DMS 273 (cell line): ENCODE results near the gene ATP1A3.

Experiments
- DNase-seq: peaks from one replicate; lab custom pipeline; 2025; ENCODE audit not compliant: unreplicated experiment; lab: John Stamatoyannopoulos, UW

The ATP1A3 gene

DNA sequence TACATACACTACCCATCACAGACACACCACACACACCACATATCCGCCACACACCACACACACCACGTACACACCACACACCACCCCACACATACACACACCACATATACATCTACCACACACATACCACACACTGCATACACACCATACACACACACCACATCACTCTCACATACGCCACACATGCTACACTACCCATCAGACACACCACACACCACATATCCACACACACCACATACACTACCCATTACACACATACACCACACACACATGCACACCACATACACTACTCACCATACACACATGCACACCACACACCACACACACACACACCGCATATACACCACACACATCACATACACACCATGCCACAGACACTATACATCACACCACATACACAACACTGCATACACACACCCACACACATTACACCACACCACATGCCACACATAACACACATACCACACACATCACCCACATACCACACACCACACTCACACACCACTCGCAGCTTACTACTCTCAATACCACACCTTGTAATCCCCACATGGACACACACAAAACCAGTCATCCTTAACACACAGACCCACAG is 75.3 kb downstream of the ATP1A3 start:
- DNase-seq, result no peak

DNA sequence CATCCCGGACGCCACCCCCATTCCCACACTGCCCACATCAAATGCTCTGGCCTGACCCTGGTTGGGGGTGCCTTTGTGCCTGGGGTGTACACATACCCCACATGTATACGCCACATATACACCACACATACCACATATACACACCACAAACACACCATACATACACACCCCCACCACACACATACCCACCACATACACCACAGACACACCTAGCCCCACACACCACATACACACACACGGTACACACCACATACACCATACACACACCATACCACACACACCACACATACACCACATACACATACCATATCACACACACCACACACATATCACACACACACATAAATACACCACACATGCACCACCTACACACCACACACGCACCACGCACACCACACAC is 75.9 kb downstream of the ATP1A3 start:
- DNase-seq, result no peak

DNA sequence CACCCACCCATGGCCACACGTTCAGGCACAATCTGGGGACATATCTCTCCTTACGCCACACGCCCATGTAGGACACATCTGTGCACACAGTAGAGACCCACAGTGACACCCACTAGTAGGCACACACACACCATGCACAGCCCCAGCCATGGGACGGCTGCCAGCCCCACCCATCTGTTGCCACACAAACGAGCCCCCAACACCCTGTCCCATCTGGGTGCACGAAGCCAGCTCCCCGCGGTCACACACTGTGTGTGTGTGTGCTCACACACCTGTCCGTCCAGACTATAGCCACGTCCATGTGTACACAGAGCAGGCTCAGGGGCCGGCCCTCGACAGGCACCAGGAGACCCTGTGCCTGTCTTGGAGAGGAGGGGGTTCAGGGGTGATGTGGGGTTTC is 76.4 kb downstream of the ATP1A3 start:
- peak; percentile 51 for DNase-seq
